Measurements from ENCODE around the gene RBM47.

GRCh38 chr4:40461879-40462278 is 167.8 kb downstream of the RBM47 start:
- TF ChIP-seq POLR2AphosphoS5 (IDR thresholded peaks at IDR 0.05) (no peak), CTCF (IDR thresholded peaks at IDR 0.05; ENCODE audit: poor library complexity, severe bottlenecking) (no peak), RAD21 (conservative IDR thresholded peaks at IDR 0.05) (no peak), EZH2 (IDR thresholded peaks at IDR 0.05; ENCODE audit: borderline replicate concordance, insufficient read depth, low read length, poor library complexity, severe bottlenecking) (no peak), SMC3 (conservative IDR thresholded peaks at IDR 0.05; ENCODE audit: poor library complexity) (no peak), REST (IDR thresholded peaks at IDR 0.05; ENCODE audit: borderline replicate concordance) (no peak), TAF1 (IDR thresholded peaks at IDR 0.05; ENCODE audit: low read depth) (no peak)

All from neural cell (in vitro differentiated cells).